Measurements from ENCODE around the gene SNN.

SNN gene

DNA sequence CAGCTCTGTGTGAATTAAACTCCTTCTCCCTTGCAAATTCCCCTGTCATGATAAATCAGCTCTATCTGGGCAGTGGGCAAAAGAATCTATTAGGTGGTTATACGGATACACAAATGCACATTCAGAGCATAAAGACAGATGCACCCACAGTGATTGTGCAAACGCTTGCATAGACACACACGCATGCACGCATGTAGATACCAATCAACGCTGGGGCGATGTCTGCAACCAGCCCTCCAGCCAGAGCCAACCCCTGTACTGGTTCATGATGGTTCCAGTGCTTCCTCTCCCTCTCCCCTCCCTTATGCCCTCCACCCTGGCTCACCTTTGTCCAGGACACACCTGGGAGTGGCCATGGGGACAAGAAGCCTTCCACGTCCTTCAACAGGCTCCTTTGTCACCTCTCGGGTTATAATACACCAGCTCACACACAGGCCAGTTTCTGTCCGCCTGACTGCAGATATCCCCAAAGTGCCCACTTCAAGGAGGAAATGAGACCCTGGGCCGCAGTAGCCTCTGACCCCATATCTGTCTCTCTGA is 33.1 kb upstream of the SNN start:
- DNase-seq (ENCODE audit: low read depth, low spot score): no peak

GRCh38 chr16:11635679-11636171 is 32.5 kb upstream of the SNN start:
- DNase-seq (ENCODE audit: low read depth, low spot score): no peak

DNA sequence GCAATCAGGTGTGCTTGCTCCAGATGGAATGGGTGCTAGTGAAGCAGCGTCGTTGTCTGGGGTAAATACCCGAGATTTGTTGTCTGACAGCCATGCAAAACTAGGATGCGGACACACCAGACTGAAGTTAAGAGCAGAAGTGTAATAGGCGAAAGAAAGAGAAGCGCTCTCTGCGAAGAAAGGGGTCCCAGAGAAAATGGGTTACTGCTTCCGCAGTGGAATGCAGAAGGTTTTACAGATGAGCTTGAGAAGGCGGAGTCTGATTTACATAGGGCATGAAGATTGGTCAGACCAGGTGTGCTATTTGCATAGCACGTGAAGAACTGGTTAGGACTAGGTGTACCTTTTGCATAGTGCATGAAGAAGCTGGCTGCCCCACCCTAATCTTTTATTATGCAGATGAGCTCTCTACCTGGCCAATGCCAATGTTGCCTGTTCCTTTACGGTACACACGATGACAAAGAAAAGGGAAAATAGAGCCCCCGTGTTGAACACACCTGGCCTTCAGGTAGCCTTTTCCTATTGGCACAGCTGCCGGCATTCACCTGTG is 32.0 kb upstream of the SNN start:
- peak; percentile 91 for DNase-seq (ENCODE audit: low read depth, low spot score)

GRCh38 chr16:11637320-11637719 is 30.9 kb upstream of the SNN start:
- no peak for DNase-seq (ENCODE audit: low read depth, low spot score)

- DNase-seq (ENCODE audit: low read depth, low spot score): no peak
These were observed 30.1 kb upstream of the SNN start for GRCh38 chr16:11638140-11638539.

GRCh38 chr16:11639008-11639562 is 29.2 kb upstream of the SNN start:
- no peak for DNase-seq (ENCODE audit: low read depth, low spot score)

- peak; percentile 78 for DNase-seq (ENCODE audit: low read depth, low spot score)
These were observed 28.0 kb upstream of the SNN start for GRCh38 chr16:11639925-11640899.

GRCh38 chr16:11640987-11641817 is 27.1 kb upstream of the SNN start:
- peak; percentile 70 for DNase-seq (ENCODE audit: low read depth, low spot score)

GRCh38 chr16:11642765-11643116 is 25.5 kb upstream of the SNN start:
- peak; percentile 27 for DNase-seq (ENCODE audit: low read depth, low spot score)

- no peak for DNase-seq (ENCODE audit: low read depth, low spot score)
These were observed 19.0 kb upstream of the SNN start for GRCh38 chr16:11649276-11649675.

DNA sequence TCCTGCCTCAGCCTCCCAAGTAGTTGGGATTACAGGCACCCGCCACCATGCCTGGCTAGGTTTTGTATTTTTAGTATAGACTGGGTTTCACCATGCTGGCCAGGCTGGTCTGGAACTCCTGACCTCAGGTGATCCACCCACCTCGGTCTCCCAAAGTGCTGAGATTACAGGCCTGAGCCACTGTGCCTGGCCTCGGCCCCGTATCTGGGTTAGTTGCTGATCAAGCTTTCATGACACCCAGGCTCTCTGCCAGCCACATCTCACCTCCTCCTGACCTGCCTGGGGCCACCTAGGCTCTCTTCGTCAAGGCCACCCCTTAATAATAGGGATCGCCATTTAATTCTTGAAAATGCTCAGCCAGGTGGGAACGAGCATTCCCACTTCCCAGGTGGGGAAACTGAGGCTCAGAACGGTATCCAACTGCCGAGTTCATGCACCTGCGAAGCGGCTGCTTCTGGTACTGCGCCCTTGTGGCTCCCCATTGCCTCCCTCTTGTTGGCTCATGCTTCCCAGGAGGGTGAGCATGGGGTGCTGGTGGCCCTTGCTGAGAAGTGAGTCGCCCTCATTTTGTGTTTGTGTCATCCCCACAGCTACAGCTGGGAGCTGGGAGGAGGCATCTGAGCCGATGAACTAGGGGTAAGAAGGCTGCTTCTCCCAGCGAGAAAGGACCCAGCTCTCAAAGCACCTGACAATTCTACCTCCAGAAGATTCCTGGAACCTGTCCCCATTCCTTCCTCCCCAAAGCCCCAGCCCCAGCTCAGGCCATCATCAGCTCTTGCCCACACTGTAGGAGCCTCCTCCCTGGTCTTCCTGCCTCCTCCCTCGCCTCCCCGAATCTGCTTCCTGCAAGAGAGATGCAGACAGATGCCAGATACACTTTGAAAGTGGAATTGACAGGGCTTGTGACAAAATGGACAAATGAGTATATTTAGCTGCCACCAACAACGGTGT is 17.3 kb upstream of the SNN start:
- DNase-seq (ENCODE audit: low read depth, low spot score): no peak

GRCh38 chr16:11651796-11652195 is 16.5 kb upstream of the SNN start:
- no peak for DNase-seq (ENCODE audit: low read depth, low spot score)

- DNase-seq (ENCODE audit: low read depth, low spot score): no peak
These were observed 12.6 kb upstream of the SNN start for GRCh38 chr16:11655655-11656054.

DNA sequence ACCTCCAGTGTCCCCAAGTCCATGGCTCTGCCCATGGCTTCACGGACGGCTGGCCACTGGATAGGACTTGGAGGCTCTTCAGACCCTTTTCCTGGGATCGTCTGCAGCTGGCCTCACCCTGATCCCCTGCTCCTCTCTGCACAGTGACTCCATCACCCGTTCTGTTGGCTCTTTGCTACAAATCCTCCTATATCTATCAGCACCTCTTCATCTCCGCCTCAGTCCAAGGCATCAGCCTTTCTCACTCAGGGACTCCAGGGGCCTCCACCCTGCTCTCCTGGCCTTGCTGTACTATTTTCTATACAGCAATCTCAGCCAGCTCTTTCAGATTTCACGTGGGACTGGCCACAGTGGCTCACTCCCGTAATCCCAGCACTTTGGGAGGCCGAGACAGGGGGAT is 10.7 kb upstream of the SNN start:
- DNase-seq (ENCODE audit: low read depth, low spot score): no peak

DNA sequence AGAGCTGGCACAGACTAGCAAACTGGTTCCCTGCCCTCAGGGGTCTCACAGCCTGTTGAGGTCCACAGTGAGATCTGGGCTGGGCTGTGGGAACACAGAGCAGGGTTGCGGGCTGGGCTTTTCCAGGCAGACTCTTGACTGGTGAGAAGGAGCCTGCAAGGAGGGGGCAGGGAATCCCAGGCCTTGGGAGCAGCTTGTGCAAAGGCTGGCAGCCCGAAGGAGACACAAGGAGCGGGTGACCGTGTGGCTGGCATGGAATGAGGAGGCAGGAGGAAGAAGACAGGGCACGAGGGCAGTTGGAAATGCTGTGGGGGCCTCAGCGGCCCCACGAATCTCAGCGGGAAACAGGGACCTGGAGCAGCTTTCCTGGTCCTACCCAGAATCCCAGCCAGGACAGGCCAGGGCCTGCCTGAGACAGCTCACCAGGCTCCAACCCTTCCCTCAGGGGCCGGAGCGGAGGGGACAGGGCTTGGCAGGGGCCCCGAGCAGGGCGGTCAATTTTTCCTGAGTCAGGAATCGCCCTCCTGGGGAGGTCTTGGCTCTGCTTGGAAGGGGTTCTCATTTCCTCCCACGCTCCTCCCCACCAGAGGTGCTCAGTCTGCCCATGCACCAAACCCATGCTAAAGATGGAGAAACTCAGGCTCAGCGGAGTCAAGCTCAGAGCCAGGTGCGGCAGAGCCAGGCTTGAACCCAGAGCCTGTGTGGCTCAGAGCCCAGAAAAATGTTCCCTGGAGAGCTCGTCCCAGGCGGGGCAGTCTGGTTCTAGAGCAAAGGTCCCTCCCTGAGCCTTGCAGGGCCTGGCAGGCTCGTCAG is 9.2 kb upstream of the SNN start:
- DNase-seq (ENCODE audit: low read depth, low spot score): peak; percentile 71

- no peak for DNase-seq (ENCODE audit: low read depth, low spot score)
These were observed 7.7 kb upstream of the SNN start for GRCh38 chr16:11660565-11660964.

DNA sequence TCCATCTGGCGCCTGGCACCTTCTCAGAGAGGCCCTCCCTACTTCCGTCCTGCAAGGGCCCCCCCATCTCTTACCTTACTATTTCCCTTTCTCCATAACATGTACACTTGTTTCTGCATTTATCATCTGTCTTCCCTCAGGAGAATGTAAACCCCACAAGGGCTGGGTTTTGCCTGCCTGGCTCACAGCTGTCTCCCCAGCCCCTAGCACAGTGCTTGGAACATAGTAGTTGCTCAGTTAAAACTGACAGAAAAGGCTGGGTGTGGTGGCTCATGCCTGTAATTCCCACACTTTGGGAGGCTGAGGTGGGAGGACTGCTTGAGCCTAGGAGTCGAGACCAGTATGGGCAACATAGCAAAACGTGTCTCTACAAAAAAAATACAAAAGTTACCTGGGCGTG is 5.7 kb upstream of the SNN start:
- no peak for DNase-seq (ENCODE audit: low read depth, low spot score)

DNA sequence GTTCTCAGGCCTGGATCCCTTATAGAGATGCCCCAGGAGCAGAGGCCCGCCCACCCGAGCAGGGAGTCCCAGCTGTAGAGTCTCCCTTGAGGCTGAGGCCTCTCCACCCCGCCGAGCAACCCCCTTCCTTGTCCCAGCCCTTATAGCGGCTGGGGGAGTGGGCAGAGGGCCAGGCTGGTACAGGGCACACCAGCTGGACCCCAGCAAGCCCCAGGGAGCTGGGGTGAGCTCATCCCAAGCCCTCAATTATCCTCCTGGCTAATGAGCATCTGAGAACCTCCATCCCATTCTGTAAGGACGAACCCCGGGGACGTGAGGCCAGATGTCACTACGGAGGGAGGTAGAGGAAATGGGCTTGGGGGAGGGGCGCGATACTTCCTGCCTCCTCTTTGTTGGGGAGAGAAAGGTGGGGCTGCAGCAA is 3.2 kb upstream of the SNN start:
- no peak for DNase-seq (ENCODE audit: low read depth, low spot score)
